ENCODE data around the gene CAMTA1.
"Not testable (repeated sequence)": the region's sequence is repeated elsewhere in the genome, so short reads cannot be mapped to it uniquely, and the experiment has no call there.

CAMTA1 gene

DNA sequence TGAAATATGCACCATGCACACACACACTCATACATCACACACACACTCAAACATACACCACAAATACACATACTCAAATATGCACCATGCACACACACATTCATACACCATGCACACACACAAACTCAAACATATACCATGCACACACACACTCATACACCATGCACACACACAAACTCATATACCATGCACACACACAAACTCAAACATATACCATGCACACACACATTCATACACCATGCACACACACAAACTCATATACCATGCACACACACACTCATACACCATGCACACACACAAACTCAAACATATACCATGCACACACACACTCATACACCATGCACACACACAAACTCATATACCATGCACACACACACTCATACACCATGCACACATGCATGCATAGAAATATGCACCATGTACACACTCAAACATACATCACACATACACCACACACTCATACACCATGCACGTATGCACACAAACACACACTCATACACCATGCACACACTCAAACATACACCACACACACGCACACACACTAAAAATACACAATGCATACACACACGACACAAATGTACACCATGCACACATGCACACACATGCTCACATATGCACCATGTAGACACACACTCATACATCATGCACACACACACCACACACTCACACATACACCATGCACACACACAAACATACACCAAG, 362.5 kb downstream of the CAMTA1 start:
- DNase-seq (ENCODE audit: low read depth in 2 of 2): not testable (repeated sequence)

- no peak for DNase-seq (ENCODE audit: low read depth in 2 of 2)
Measured at GRCh38 chr1:7149080-7149838, 364.0 kb downstream of the CAMTA1 start.

DNA sequence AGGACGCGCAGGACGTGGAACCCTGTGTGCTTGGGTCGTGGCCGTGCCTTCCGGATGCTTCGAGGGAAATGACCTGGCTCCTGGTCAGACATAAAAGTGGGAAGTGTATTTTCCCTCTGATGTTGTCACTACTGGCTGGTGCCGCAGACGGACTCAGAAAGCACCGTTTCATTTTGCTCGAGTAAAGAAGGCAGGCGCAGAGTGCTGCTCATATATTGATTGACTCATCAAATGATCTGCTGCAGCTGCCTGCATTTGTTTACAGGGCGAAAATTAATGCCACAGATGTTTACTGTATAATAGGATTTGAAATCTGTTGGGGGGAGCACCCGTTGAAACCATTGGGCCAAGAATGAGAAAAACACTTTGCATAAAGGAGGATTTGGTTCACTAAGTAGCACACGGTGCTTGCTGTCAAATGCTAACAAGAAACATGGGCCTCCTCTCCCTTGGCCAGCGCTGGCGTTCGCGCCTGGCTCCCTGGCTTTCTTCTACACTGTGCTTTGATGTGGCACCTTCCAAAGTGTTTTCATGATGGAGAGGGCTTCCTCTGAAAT, 365.5 kb downstream of the CAMTA1 start:
- DNase-seq (ENCODE audit: low read depth in 2 of 2): no peak

- no peak for DNase-seq (ENCODE audit: low read depth in 2 of 2)
Measured at GRCh38 chr1:7151978-7152377, 366.7 kb downstream of the CAMTA1 start.

GRCh38 chr1:7152655-7153054, 367.4 kb downstream of the CAMTA1 start:
- DNase-seq (ENCODE audit: low read depth in 2 of 2): no peak

DNA sequence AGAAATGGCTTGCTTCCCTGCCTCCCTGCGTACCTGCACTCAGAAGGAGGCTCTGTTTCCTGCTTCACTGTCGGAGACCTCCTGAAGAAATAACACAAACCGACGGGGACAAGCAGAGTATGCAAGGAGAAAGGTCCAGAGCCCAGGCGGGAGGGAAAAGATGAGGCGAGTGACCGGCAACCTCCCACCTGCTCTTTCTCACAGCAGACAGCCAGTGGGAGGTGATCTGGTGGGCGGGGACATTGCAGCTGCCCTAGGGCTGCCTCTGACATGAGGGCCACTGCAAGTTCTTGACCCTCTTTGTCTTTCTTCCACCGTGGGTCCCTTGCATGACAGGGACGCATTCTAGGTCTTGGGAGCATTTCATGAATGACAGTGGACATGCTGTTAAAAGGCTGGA, 368.2 kb downstream of the CAMTA1 start:
- DNase-seq (ENCODE audit: low read depth in 2 of 2): no peak

DNA sequence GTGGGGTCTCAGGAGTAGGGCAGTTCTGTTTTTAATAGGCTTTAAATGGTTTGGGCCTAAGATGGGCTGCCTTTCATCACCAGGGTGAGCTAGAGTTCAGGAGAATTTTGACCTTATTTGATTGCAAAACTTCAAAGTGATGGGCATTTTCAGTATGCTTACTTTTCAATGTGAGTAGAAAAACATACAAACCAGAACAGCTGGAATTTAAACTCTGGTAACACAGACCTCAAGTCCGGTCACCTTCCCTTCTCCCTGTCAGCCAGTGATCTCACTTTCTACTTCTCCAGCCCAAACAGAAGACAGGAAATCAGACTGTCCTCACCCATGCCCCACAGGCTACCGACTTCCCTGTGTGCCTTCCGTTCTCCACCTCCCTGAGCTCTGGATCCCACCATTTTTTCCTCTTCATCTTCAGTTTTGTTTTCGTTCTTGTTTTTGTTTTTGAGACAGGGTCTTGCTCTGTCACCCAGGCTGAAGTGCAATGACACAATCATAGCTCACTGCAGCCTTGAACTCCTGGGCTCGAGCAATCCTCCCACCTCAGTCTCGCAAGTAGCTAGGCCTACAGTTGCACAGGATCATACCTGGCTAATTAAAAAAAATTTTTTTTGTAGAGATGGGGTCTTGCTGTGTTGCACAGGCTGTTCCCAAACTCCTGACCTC, 374.0 kb downstream of the CAMTA1 start:
- no peak for DNase-seq (ENCODE audit: low read depth in 2 of 2)

- not testable (repeated sequence) for DNase-seq (ENCODE audit: low read depth in 2 of 2)
Measured at GRCh38 chr1:7168554-7168953, 383.3 kb downstream of the CAMTA1 start.

DNA sequence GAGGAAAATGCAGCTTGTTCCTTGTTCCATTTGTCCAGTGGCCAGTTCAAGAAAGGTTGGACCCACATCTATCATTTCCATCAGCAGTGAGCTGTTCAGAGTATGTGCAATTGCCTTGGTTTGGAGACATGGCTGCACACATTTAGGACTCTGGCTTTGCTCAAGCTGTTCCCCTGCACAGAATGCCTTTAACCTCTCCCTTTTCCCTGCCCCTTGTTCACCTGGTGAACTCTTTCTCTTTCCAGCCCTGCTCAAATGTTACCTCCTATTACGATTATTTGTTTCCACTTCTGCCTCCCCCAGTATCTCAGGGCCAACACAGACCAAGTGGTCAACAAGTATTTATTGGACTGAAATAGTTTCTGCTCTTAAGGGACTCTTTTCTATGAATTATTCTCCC, 385.9 kb downstream of the CAMTA1 start:
- DNase-seq (ENCODE audit: low read depth in 2 of 2): no peak

DNA sequence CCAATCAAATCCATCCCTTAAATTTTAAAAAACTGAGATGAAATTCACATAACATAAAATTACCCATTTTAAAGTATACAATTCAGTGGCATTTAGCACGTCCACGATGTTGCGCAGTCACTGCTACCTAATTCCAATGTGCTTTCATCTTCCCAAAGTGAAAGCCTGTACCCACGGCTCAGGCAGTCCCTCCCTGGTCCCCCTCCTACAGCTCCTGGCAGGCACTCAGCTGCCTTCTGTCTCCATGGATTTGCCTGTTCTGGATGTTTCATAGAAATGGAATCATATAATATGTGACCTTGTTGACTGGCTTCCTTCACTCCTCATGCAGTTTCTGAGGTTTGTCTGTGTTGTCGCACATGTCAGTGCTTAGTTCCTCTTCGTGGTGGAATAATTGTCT, 386.3 kb downstream of the CAMTA1 start:
- no peak for DNase-seq (ENCODE audit: low read depth in 2 of 2)

DNA sequence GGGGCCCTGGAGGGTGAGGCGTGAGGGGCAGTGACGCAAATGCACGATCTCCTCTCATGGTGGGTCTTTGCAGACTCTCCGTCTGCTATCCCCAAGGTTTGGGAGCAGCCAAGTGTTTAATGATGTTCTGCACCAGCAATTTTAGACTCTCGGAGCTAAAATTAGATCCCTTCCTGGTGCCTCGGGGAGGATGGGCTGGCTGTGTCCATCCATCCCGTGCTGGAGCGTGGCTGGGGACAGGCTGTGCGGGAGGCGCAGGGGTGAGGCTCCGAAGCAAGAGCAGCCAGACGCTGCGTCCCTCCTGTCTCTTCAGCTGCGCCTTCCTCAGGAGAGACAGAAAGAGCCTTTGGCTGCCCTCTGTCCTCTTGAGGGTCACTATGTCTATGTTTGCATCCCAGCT, 387.6 kb downstream of the CAMTA1 start:
- no peak for DNase-seq (ENCODE audit: low read depth in 2 of 2)

DNA sequence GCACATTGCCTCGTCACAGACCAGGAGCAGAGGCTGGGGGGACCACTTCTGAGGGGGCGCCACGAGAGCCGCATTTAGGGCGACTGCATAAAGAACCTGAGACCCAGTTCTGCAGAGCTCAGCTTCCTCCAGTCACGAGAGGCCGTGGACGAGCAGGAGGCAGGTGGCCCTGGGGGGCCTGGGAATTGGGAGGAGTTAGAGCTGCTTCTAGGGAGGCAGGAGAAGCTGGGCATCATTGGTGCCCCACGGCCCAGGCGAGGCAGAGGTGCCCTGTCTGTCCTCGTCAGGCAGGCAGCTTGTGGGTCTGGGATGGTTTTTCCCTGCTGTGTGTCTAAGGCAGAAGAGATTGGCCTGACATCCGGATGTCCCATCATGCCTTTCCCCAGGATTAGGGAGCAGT, 389.3 kb downstream of the CAMTA1 start:
- DNase-seq (ENCODE audit: low read depth in 2 of 2): no peak

DNA sequence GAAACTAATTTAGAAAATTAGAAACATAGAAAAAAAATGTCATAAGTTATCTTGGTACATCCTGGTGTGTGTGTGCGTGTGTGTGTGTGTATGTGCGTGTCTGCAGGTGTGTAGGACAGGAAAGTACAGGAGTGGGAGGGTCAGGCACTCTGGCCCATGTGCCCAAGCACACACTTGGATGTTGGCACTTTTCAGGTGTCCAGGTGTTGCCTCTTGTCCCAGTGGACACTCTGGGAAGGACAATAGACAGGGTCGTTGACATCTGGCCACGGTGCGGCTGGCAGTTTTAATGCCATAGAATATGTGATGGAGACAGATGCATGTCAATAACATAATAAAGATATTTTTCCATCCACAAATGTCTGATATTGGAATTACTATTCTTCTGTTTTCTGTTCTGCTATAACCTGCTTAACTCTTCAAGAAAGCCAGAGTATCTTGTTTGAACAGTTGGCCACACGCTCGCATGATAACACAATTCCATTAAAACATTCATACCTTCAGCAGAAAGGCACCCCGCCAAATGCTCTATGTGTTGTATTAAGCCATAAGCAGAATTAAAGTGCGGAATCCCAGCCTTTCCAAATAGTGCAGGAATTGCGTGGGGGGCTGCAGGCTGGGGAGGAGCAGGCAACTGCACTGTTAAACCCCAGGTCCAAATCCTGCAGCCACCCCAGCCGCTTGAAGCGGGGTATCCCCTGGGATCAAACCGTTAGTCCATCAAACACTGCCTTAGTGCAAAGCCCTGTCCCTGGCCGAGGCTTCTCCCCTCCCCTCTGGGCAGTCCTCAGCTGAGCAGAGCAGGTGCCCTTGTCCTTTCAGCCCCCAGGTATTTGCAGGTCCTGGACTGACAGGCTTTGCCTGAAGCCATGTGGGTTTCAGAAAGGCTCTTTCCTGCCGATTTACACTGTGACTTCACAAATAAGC, 390.0 kb downstream of the CAMTA1 start:
- DNase-seq (ENCODE audit: low read depth in 2 of 2): no peak

DNA sequence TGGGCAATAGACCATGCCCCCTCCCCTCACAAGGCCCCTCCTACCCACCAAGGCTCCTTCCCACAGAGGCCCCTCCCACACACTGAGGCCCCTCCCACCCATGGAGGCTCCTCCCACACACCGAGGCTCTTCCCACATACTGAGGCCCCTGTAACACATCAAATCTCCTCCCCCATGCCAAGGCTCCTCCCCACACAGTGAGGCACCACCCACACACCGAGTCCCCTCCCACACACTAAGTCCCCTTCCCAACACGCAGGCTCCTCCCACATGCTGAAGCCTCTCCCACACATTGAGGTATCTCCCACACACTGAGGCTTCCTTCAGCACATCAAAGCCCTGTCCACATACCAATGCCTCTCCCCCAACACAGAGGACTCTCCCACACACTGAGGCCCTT, 391.8 kb downstream of the CAMTA1 start:
- DNase-seq (ENCODE audit: low read depth in 2 of 2): no peak

GRCh38 chr1:7177438-7178146, 392.3 kb downstream of the CAMTA1 start:
- DNase-seq (ENCODE audit: low read depth in 2 of 2): no peak

- DNase-seq (ENCODE audit: low read depth in 2 of 2): no peak
Measured at GRCh38 chr1:7178336-7178735, 393.1 kb downstream of the CAMTA1 start.

- DNase-seq (ENCODE audit: low read depth in 2 of 2): no peak
Measured at GRCh38 chr1:7178741-7179140, 393.5 kb downstream of the CAMTA1 start.

DNA sequence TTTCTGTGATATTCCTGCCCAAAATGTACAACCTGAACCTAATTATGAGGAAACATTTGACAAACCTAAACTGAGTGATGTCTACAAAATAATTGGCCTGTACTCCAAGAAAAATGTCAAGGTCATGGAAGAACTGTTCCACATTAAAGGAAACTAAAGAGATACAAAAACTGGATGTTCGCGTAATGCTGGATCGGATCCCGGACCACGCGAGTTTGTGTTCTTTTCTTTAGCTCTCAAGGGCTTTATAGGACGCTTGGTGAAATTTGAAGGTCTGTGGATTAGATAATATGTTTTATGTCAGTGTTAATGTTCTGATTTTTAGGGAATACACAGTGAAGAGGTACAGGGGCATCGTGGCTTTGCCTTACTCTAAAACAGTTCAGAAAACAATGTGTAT, 400.5 kb downstream of the CAMTA1 start:
- DNase-seq (ENCODE audit: low read depth in 2 of 2): no peak

DNA sequence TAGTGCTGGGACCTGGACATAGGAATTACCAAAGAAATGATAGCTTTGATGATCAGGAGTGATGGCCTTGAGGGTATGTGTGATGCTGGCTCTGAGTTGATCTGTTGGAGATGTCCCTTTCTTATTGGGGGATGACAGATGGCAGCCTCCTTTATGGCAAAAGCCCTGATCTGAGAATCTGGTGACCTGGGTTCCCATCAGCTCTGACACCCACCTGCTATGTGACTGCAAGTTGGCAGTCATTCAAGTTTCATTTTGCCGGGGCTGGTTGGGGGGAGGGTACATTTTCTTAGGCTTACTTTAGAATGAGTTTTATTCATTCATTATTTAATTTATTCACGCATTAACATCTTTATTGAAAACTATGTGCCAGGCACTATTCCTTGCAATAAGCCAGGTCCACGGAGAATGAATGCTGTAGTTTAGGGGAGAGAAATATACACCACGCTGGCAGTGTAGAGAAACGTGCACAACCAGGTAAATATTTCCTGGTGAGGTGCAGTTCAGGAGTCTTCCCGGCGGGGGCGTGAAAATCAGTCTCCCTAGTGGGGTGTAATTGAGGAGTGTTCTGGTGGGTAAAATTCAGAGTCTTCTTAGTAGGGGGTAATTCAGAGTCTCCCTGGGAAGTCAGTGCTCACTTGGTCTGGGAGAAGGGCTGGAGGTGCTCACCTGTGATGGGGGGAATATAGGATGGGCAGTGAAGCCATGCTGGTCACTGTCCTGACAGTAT, 401.3 kb downstream of the CAMTA1 start:
- no peak for DNase-seq (ENCODE audit: low read depth in 2 of 2)

GRCh38 chr1:7187112-7187493, 401.8 kb downstream of the CAMTA1 start:
- DNase-seq (ENCODE audit: low read depth in 2 of 2): no peak
